ENCODE data around the gene MUC6. TPM values are rescaled to one million over a fixed set of nuclear protein-coding genes. Genes with fewer than 3 reads are reported as not detected.

Gene MUC6
- total and polyA plus RNA-seq, 10 of the 15 experiments (the other 5 are each of a cell fraction or from before 2014, with no cell fraction given): 0.03 TPM; not detected in 8

- intact Hi-C loops (cut with micrococcal nuclease; ENCODE audit: unreplicated experiment): no loop called here
- no peaks in the 10 kb centered on the region for H3K4me1 ChIP-seq (ENCODE audit: control insufficient read depth, insufficient read depth, low read length)
- 79% methylated on average over 6 of the region's 6 CpGs for WGBS (ENCODE audit: insufficient coverage, insufficient replicate concordance, low lambda C conversion rate, missing lambda C conversion rate)
- SMC1A ChIA-PET (ENCODE audit: uncharacterized antibody, unreplicated experiment): no interaction called here
- RAD21 ChIA-PET (ENCODE audit: unreplicated experiment): no interaction called here
- POLR2A ChIA-PET: no interaction called here
- no peaks in the 10 kb centered on the region for H4K20me1 ChIP-seq (ENCODE audit: control insufficient read depth, insufficient read depth)
- H3K9me3 ChIP-seq (replicated peaks; ENCODE audit: control insufficient read depth, insufficient read depth, low read length): no peaks in the 10 kb centered on the region
- in situ Hi-C loops (cut with MboI): no loop called here
- CTCF ChIA-PET: no interaction called here
- TF ChIP-seq MEF2A (IDR thresholded peaks at IDR 0.05; ENCODE audit: insufficient read depth, low read depth, low read length) (no peak), ZZZ3 (IDR thresholded peaks at IDR 0.05; ENCODE audit: control insufficient read depth, insufficient read length, low read depth) (no peak), KAT2A (conservative IDR thresholded peaks at IDR 0.05; ENCODE audit: control insufficient read depth, low read depth, low read length) (no peak), USF1 (IDR thresholded peaks at IDR 0.05; ENCODE audit: borderline replicate concordance, extremely low read length, insufficient read depth, low read depth, low read length) (no peak), ESRRA (IDR thresholded peaks at IDR 0.05; ENCODE audit: low read length) (no peak), POU2F2 (IDR thresholded peaks at IDR 0.05; ENCODE audit: borderline replicate concordance, low read depth, low read length) (no peak), RUNX3 (IDR thresholded peaks at IDR 0.05; ENCODE audit: low read length) (no peak), FOS (IDR thresholded peaks at IDR 0.05; ENCODE audit: borderline replicate concordance, extremely low read depth, insufficient read length) (no peak), SIN3A (IDR thresholded peaks at IDR 0.05; ENCODE audit: low read depth, low read length) (no peak), FOXK2 (IDR thresholded peaks at IDR 0.05) (no peak), CBX3 (IDR thresholded peaks at IDR 0.05; ENCODE audit: borderline replicate concordance, low read depth) (no peak), USF2 (IDR thresholded peaks at IDR 0.05; ENCODE audit: borderline replicate concordance, low read depth, low read length) (no peak)
- H3K27me3 ChIP-seq (replicated peaks in 1 of 2; ENCODE audit: control insufficient read depth in 2 of 2, insufficient read depth in 2 of 2, low read length in 1 of 2): no peaks in the 10 kb centered on the region
- H2AFZ ChIP-seq (ENCODE audit: control insufficient read depth, low read depth, low read length): no peak overlapping the region
- no peak overlapping the region for H3K9ac ChIP-seq (ENCODE audit: control insufficient read depth, insufficient read depth, low read length)
- FAIRE-seq: no peak
- ATAC-seq: no peak
- no peak for DNase-seq (ENCODE audit: low read depth, low spot score)
- no peaks in the 10 kb centered on the region for H3K36me3 ChIP-seq (ENCODE audit: control insufficient read depth in 2 of 2, insufficient read depth in 2 of 2, low read length in 1 of 2)
- H3K27ac ChIP-seq (ENCODE audit: control insufficient read depth, insufficient read depth): no peak overlapping the region
- no peak overlapping the region for H3K4me2 ChIP-seq (ENCODE audit: control insufficient read depth, insufficient read depth)
- H3K79me2 ChIP-seq (ENCODE audit: control insufficient read depth, insufficient read depth, low read length): no peaks in the 10 kb centered on the region
- H3K4me3 ChIP-seq: no peak overlapping the region
- BruUV-seq (replicated peaks): no TSS peak
Measured at GRCh38 chr11:1049071-1049405, 12.5 kb upstream of the MUC6 start.
